ENCODE measurements around the gene RPUSD1. TPM values are rescaled to one million over a fixed set of nuclear protein-coding genes. Genes with fewer than 3 reads are reported as not detected.

The RPUSD1 gene
- total RNA-seq, 4 donors from 2014 or later, result 13.4 to 25.8 (median 22.1) TPM

- no peak for ATAC-seq
- Histone ChIP-seq H3K9me3 (no peaks in the 10 kb centered on the region), H3K4me3 (no peak overlapping the region), H3K27me3 (peaks cover 74% of the 10 kb centered on the region), H3K4me1 (peaks cover 0 to 17% (median 0%) of the 10 kb centered on the region in 3 donors), H3K27ac (no peak overlapping the region), H3K36me3 (no peaks in the 10 kb centered on the region)
- 33 to 100% methylated on average over 1 of the region's 33 CpGs for WGBS, 2 donors (ENCODE audit: low coverage in 1 of 2)
- TF ChIP-seq POLR2AphosphoS5 (IDR thresholded peaks at IDR 0.05) (no peak), CTCF (IDR thresholded peaks at IDR 0.05) (no peak), POLR2A (IDR thresholded peaks at IDR 0.05) (no peak), EP300 (IDR thresholded peaks at IDR 0.05) (no peak)
Measured at GRCh38 chr16:802914-803753, 15.0 kb upstream of the RPUSD1 start.

GRCh38 chr16:802461-802860 lies 14.3 kb upstream of the RPUSD1 start:
- no peaks in the 10 kb centered on the region for H3K9me3 ChIP-seq
- no peak for ATAC-seq
- TF ChIP-seq CTCF (IDR thresholded peaks at IDR 0.05) (no peak), POLR2A (IDR thresholded peaks at IDR 0.05) (no peak), POLR2AphosphoS5 (IDR thresholded peaks at IDR 0.05) (no peak), EP300 (IDR thresholded peaks at IDR 0.05) (no peak)
- WGBS, 2 donors (ENCODE audit: low coverage in 1 of 2), result no CpG with 5 or more reads among the region's 7 CpGs
- H3K4me1 ChIP-seq, result peaks cover 0 to 13% (median 0%) of the 10 kb centered on the region in 3 donors
- no peak overlapping the region for H3K4me3 ChIP-seq
- H3K27ac ChIP-seq, result no peak overlapping the region
- no peaks in the 10 kb centered on the region for H3K36me3 ChIP-seq
- peaks cover 81% of the 10 kb centered on the region for H3K27me3 ChIP-seq

- Histone ChIP-seq H3K27ac (no peak overlapping the region), H3K36me3 (no peaks in the 10 kb centered on the region), H3K4me3 (no peak overlapping the region), H3K27me3 (peaks cover 88% of the 10 kb centered on the region), H3K9me3 (no peaks in the 10 kb centered on the region), H3K4me1 (peaks cover 0 to 11% (median 0%) of the 10 kb centered on the region in 3 donors)
- TF ChIP-seq POLR2A (IDR thresholded peaks at IDR 0.05) (no peak), EP300 (IDR thresholded peaks at IDR 0.05) (no peak), CTCF (IDR thresholded peaks at IDR 0.05) (no peak), POLR2AphosphoS5 (IDR thresholded peaks at IDR 0.05) (no peak)
- no peak for ATAC-seq
- 20% methylated on average over 2 of the region's 22 CpGs; no CpG with 5 or more reads in 1 of the 2 donors for WGBS, 2 donors (ENCODE audit: low coverage in 1 of 2)
Measured at GRCh38 chr16:801584-802363, 13.6 kb upstream of the RPUSD1 start.

- TF ChIP-seq EP300 (IDR thresholded peaks at IDR 0.05) (no peak), POLR2A (IDR thresholded peaks at IDR 0.05) (no peak), POLR2AphosphoS5 (IDR thresholded peaks at IDR 0.05) (no peak), CTCF (IDR thresholded peaks at IDR 0.05) (no peak)
- Histone ChIP-seq H3K27me3 (peaks cover 96% of the 10 kb centered on the region), H3K27ac (no peak overlapping the region), H3K4me1 (peaks cover 0 to 3% (median 0%) of the 10 kb centered on the region in 3 donors), H3K4me3 (no peak overlapping the region), H3K9me3 (no peaks in the 10 kb centered on the region), H3K36me3 (no peaks in the 10 kb centered on the region)
- WGBS, 2 donors (ENCODE audit: low coverage in 1 of 2), result 0% methylated on average over 2 of the region's 17 CpGs; no CpG with 5 or more reads in 1 of the 2 donors
- no peak for ATAC-seq
Measured at GRCh38 chr16:800834-801511, 12.8 kb upstream of the RPUSD1 start.

All from gastroesophageal sphincter (tissue), 4 donors.